Esophagus muscularis mucosa (tissue), 4 donors: ENCODE measurements around the gene TMEM106B.
"Not testable (repeated sequence)": the region's sequence is repeated elsewhere in the genome, so short reads cannot be mapped to it uniquely, and the experiment has no call there.

ENCODE experiments used
- EP300 ChIP-seq: sonication (generic); formaldehyde crosslinking; IDR thresholded peaks from one replicate; pipeline ENCODE4 v1.6.1; 2017; ENCODE audit warnings: antibody characterized with exemption
- POLR2A ChIP-seq: fragments of 450-650 bp; IDR thresholded peaks from one replicate; pipeline ENCODE4 v1.6.1; 2017; ENCODE audit warnings: antibody characterized with exemption, moderate library complexity, mild to moderate bottlenecking, low read depth
- POLR2AphosphoS5 ChIP-seq, 2 donors: sonication (generic); formaldehyde crosslinking; IDR thresholded peaks; one replicate each; pipeline ENCODE4 v1.6.1; 2017; ENCODE audit warnings: antibody characterized with exemption in 2 of 2
- TF ChIP-seq, protein P1 (sequence below), 3 experiments: fragments of 200-600 bp in 2 of 3; fragments of 450-650 bp in 1 of 3; sonication (generic) in 2 of 3; IDR thresholded peaks; one replicate each; pipeline ENCODE4 v1.5.1; 2017 to 2019; ENCODE audit warnings: antibody characterized with exemption in 3 of 3, mild to moderate bottlenecking in 2 of 3, moderate library complexity in 1 of 3

- TF ChIP-seq, protein P1, sequence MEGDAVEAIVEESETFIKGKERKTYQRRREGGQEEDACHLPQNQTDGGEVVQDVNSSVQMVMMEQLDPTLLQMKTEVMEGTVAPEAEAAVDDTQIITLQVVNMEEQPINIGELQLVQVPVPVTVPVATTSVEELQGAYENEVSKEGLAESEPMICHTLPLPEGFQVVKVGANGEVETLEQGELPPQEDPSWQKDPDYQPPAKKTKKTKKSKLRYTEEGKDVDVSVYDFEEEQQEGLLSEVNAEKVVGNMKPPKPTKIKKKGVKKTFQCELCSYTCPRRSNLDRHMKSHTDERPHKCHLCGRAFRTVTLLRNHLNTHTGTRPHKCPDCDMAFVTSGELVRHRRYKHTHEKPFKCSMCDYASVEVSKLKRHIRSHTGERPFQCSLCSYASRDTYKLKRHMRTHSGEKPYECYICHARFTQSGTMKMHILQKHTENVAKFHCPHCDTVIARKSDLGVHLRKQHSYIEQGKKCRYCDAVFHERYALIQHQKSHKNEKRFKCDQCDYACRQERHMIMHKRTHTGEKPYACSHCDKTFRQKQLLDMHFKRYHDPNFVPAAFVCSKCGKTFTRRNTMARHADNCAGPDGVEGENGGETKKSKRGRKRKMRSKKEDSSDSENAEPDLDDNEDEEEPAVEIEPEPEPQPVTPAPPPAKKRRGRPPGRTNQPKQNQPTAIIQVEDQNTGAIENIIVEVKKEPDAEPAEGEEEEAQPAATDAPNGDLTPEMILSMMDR (IDR thresholded peaks at IDR 0.05), result not testable (repeated sequence)
- not testable (repeated sequence) for TF ChIP-seq POLR2A; POLR2AphosphoS5 (IDR thresholded peaks at IDR 0.05); EP300
Observed at GRCh38 chr7:12225017-12225416, 13.9 kb downstream of the TMEM106B start.
